HG02571 (cell line): ENCODE data around the gene RFTN1.
"Not testable (repeated sequence)": the region's sequence is repeated elsewhere in the genome, so short reads cannot be mapped to it uniquely, and the experiment has no call there.

ENCODE experiments used
- ATAC-seq: cut with Tn5 transposase; IDR thresholded peaks from one replicate; pipeline ENCODE4 v1.9.1; 2021; ENCODE audit warnings: mild to moderate bottlenecking, moderate library complexity; ENCODE audit not compliant: unreplicated experiment

The RFTN1 gene

GRCh38 chr3:16311960-16312451 lies 201.5 kb downstream of the RFTN1 start:
- ATAC-seq: no peak

- ATAC-seq: not testable (repeated sequence)
Measured at GRCh38 chr3:16310486-16310885, 203.0 kb downstream of the RFTN1 start.

GRCh38 chr3:16309558-16309957 lies 203.9 kb downstream of the RFTN1 start:
- ATAC-seq: peak; percentile 75

GRCh38 chr3:16308727-16309126 lies 204.8 kb downstream of the RFTN1 start:
- no peak for ATAC-seq

GRCh38 chr3:16307832-16308531 lies 205.5 kb downstream of the RFTN1 start:
- ATAC-seq: no peak

GRCh38 chr3:16305111-16305541 lies 208.4 kb downstream of the RFTN1 start:
- ATAC-seq: no peak

- ATAC-seq: no peak
Measured at GRCh38 chr3:16304061-16305010, 209.2 kb downstream of the RFTN1 start.

GRCh38 chr3:16303037-16303575 lies 210.4 kb downstream of the RFTN1 start:
- ATAC-seq: no peak

GRCh38 chr3:16302082-16302631 lies 211.3 kb downstream of the RFTN1 start:
- no peak for ATAC-seq

GRCh38 chr3:16301507-16301906 lies 212.0 kb downstream of the RFTN1 start:
- ATAC-seq: no peak

GRCh38 chr3:16300881-16301359 lies 212.6 kb downstream of the RFTN1 start:
- no peak for ATAC-seq

- no peak for ATAC-seq
Measured at GRCh38 chr3:16300307-16300706, 213.2 kb downstream of the RFTN1 start.

GRCh38 chr3:16299746-16300145 lies 213.8 kb downstream of the RFTN1 start:
- ATAC-seq: no peak

- ATAC-seq: no peak
Measured at GRCh38 chr3:16298891-16299290, 214.6 kb downstream of the RFTN1 start.

- ATAC-seq: no peak
Measured at GRCh38 chr3:16297997-16298885, 215.3 kb downstream of the RFTN1 start.

GRCh38 chr3:16295298-16295890 lies 218.1 kb downstream of the RFTN1 start:
- ATAC-seq: no peak

GRCh38 chr3:16294844-16295243 lies 218.7 kb downstream of the RFTN1 start:
- no peak for ATAC-seq

- no peak for ATAC-seq
Measured at GRCh38 chr3:16290827-16291196, 222.7 kb downstream of the RFTN1 start.

- no peak for ATAC-seq
Measured at GRCh38 chr3:16290007-16290826, 223.3 kb downstream of the RFTN1 start.
